H9 (cell line): ENCODE results near the gene TXNDC5. TPM values are rescaled to one million over a fixed set of nuclear protein-coding genes. Genes with fewer than 3 reads are reported as not detected.

ENCODE experiments used
- DNase-seq: peaks from one replicate; pipeline ENCODE4 v3.0.0-alpha.2; 2017
- H2AFZ ChIP-seq: one replicate; pipeline ENCODE4 v1.6.1; 2013; ENCODE audit warnings: mild to moderate bottlenecking, low read length, control low read depth, moderate library complexity
- H2AK5ac ChIP-seq: 2 replicates; pipeline ENCODE4 v1.6.1; 2013; ENCODE audit warnings: low read length, control low read depth, mixed read lengths; ENCODE audit not compliant: insufficient read length
- H2BK120ac ChIP-seq: one replicate; pipeline ENCODE4 v1.6.1; 2013; ENCODE audit warnings: low read depth, mild to moderate bottlenecking, low read length, control low read depth, inconsistent platforms; ENCODE audit not compliant: poor library complexity, severe bottlenecking
- H2BK12ac ChIP-seq: 2 replicates; pipeline ENCODE4 v1.6.1; 2013; ENCODE audit warnings: low read length, control low read depth, mixed read lengths, low read depth; ENCODE audit not compliant: insufficient read length
- H2BK15ac ChIP-seq: 2 replicates; pipeline ENCODE4 v1.6.1; 2013; ENCODE audit warnings: low read depth, low read length, control low read depth
- H2BK20ac ChIP-seq: one replicate; pipeline ENCODE4 v1.6.1; 2013; ENCODE audit warnings: low read depth, mild to moderate bottlenecking, low read length, control low read depth, inconsistent platforms; ENCODE audit not compliant: poor library complexity, severe bottlenecking
- H2BK5ac ChIP-seq: 2 replicates; pipeline ENCODE4 v1.6.1; 2013; ENCODE audit warnings: low read length, control low read depth, mixed read lengths; ENCODE audit not compliant: insufficient read length
- H3K14ac ChIP-seq: 2 replicates; pipeline ENCODE4 v1.6.1; 2013; ENCODE audit warnings: low read length, control low read depth; ENCODE audit not compliant: insufficient read depth
- H3K18ac ChIP-seq: 2 replicates; pipeline ENCODE4 v1.6.1; 2013; ENCODE audit warnings: low read depth, mild to moderate bottlenecking, mixed read lengths, low read length, control low read depth; ENCODE audit not compliant: insufficient read length
- H3K23ac ChIP-seq: 2 replicates; pipeline ENCODE4 v1.6.1; 2013; ENCODE audit warnings: low read length, control low read depth, mixed read lengths, low read depth; ENCODE audit not compliant: insufficient read length
- H3K23me2 ChIP-seq: 2 replicates; pipeline ENCODE4 v1.6.1; 2013; ENCODE audit warnings: low read depth, mild to moderate bottlenecking, mixed read lengths, low read length, control low read depth; ENCODE audit not compliant: insufficient read length, poor library complexity, severe bottlenecking
- H3K27ac ChIP-seq: 2 replicates; pipeline ENCODE4 v1.5.1; 2013; ENCODE audit warnings: low read length, control low read depth, mixed read lengths, low read depth; ENCODE audit not compliant: insufficient read length
- H3K27me3 ChIP-seq: 2 replicates; pipeline ENCODE4 v1.6.1; 2013; ENCODE audit warnings: low read length, control low read depth, inconsistent platforms; ENCODE audit not compliant: insufficient read depth
- H3K4ac ChIP-seq: 2 replicates; pipeline ENCODE4 v1.6.1; 2013; ENCODE audit warnings: low read depth, mild to moderate bottlenecking, control low read depth, inconsistent platforms, low read length, moderate library complexity
- H3K4me1 ChIP-seq: 2 replicates; pipeline ENCODE4 v1.6.1; 2013; ENCODE audit warnings: low read length, control low read depth, inconsistent platforms; ENCODE audit not compliant: insufficient read depth
- H3K4me2 ChIP-seq: 2 replicates; pipeline ENCODE4 v1.6.1; 2013; ENCODE audit warnings: low read length, control low read depth, mixed read lengths; ENCODE audit not compliant: insufficient read length, insufficient read depth
- H3K56ac ChIP-seq: 2 replicates; pipeline ENCODE4 v1.6.1; 2013; ENCODE audit warnings: low read depth, mild to moderate bottlenecking, mixed read lengths, low read length, control low read depth; ENCODE audit not compliant: insufficient read length
- H3K79me1 ChIP-seq: 2 replicates; pipeline ENCODE4 v1.6.1; 2013; ENCODE audit warnings: low read depth, mild to moderate bottlenecking, moderate library complexity, low read length, control low read depth, inconsistent platforms; ENCODE audit not compliant: insufficient read depth, poor library complexity, severe bottlenecking
- H3K79me2 ChIP-seq: 2 replicates; pipeline ENCODE4 v1.6.1; 2013; ENCODE audit warnings: low read length, control low read depth, inconsistent platforms; ENCODE audit not compliant: insufficient read depth
- H3K9ac ChIP-seq: 2 replicates; pipeline ENCODE4 v1.6.1; 2013; ENCODE audit warnings: low read length, control low read depth, mixed read lengths; ENCODE audit not compliant: insufficient read length; ENCODE audit errors: extremely low read depth
- H3K9me3 ChIP-seq: one replicate; pipeline ENCODE4 v1.6.1; 2013; ENCODE audit warnings: low read depth, low read length, inconsistent platforms; ENCODE audit not compliant: control insufficient read depth
- H3T11ph ChIP-seq: one replicate; pipeline ENCODE4 v1.6.1; 2013; ENCODE audit warnings: mild to moderate bottlenecking, low read length, control low read depth, inconsistent platforms
- H4K20me1 ChIP-seq: one replicate; pipeline ENCODE4 v1.6.1; 2013; ENCODE audit not compliant: control insufficient read depth, insufficient read length, insufficient read depth
- H4K5ac ChIP-seq: 2 replicates; pipeline ENCODE4 v1.6.1; 2013; ENCODE audit warnings: low read depth, mild to moderate bottlenecking, mixed read lengths, low read length, control low read depth; ENCODE audit not compliant: insufficient read length
- H4K8ac ChIP-seq: replicated peaks from 2 replicates; pipeline ENCODE4 v1.6.1; 2013; ENCODE audit warnings: low read length, control low read depth, mixed read lengths, low read depth; ENCODE audit not compliant: insufficient read length
- H4K91ac ChIP-seq: 2 replicates; pipeline ENCODE4 v1.6.1; 2013; ENCODE audit warnings: low read depth, mild to moderate bottlenecking, moderate library complexity, mixed read lengths, low read length, control low read depth; ENCODE audit not compliant: insufficient read length
- H3K27ac Mint-ChIP-seq, 3 experiments: 2 replicates in 2 of 3; 3 replicates in 1 of 3; pipeline ENCODE4 v1.8.0; 2020 to 2021; ENCODE audit warnings: mixed read lengths in 3 of 3, mild to moderate bottlenecking in 1 of 3, moderate library complexity in 1 of 3
- H3K27me3 Mint-ChIP-seq: 2 replicates; pipeline ENCODE4 v1.8.0; 2021; ENCODE audit warnings: low read depth, mild to moderate bottlenecking, moderate library complexity, mixed read lengths
- H3K36me3 Mint-ChIP-seq, 3 experiments: 2 replicates in 2 of 3; 3 replicates in 1 of 3; pipeline ENCODE4 v1.8.0; 2020 to 2021; ENCODE audit warnings: low read depth in 3 of 3, mixed read lengths in 3 of 3; ENCODE audit not compliant: insufficient read depth in 1 of 3
- H3K4me1 Mint-ChIP-seq, 2 experiments: 2 replicates each; pipeline ENCODE4 v1.8.0; 2020; ENCODE audit warnings: mixed read lengths in 2 of 2
- H3K4me3 Mint-ChIP-seq, 2 experiments: 2 replicates in 1 of 2; 3 replicates in 1 of 2; pipeline ENCODE4 v1.8.0; 2020 to 2021; ENCODE audit warnings: mild to moderate bottlenecking in 2 of 2, mixed read lengths in 2 of 2, moderate library complexity in 1 of 2
- H3K9me3 Mint-ChIP-seq, 2 experiments: 2 replicates in 1 of 2; 3 replicates in 1 of 2; pipeline ENCODE4 v1.8.0; 2020; ENCODE audit warnings: mild to moderate bottlenecking in 2 of 2, mixed read lengths in 2 of 2, moderate library complexity in 1 of 2
- WGBS: extraction: QIAGEN DNeasy Blood & Tissue Kit; methylation state at CpG from one replicate; pipeline ENCODE4 v1.1.7; 2013; ENCODE audit warnings: missing lambda C conversion rate, low lambda C conversion rate, mixed read lengths; ENCODE audit not compliant: insufficient read length; ENCODE audit errors: extremely low coverage; 5-methylcytosine and 5-hydroxymethylcytosine counted together
- total RNA-seq: library from RNA; stranded (reverse); gene quantifications from 2 replicates; pipeline ENCODE4 v1.2.1, GENCODE V29; 2021
- TF ChIP-seq, protein P1 (sequence below): fragments of 200-600 bp; sonication (generic); conservative IDR thresholded peaks from 3 replicates; pipeline ENCODE4 v1.8.0; 2021; ENCODE audit warnings: antibody characterized with exemption, mild to moderate bottlenecking

Gene TXNDC5
- total RNA-seq, 1 experiment from 2014 or later: 130 TPM

DNA sequence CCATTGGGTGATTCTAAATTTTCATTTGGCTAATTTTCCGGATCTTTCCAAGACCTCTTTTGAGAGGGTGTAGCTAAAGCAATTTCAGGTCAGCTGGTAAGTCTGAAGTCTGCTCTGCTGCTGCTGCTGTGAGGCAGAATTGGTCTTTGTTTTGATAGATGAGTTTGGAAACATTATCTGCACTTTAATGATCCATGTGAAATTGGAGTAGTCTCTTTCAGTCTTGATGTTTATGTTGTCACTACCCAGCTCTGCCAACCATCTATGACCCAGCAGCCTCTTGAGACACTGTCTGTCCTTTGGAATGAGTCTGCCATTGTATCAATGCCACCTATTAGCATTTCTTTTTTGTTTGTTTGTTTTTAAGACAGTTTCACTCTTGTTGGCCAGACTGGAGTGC, 44.1 kb downstream of the TXNDC5 start:
- Histone ChIP-seq H3K4me2 (no peak overlapping the region), H3K27ac (no peak overlapping the region), H3K23me2 (no peaks in the 10 kb centered on the region), H4K91ac (no peak overlapping the region), H2AK5ac (no peak overlapping the region), H3K9ac (no peak overlapping the region), H4K5ac (no peak overlapping the region), H4K20me1 (no peaks in the 10 kb centered on the region), H2BK15ac (no peak overlapping the region), H2BK5ac (no peak overlapping the region), H3T11ph (no peak overlapping the region), H2BK20ac (no peak overlapping the region), H3K14ac (no peak overlapping the region), H3K18ac (no peak overlapping the region), H2BK120ac (no peak overlapping the region), H4K8ac (no peak overlapping the region), H3K79me2 (no peaks in the 10 kb centered on the region), H3K4ac (no peak overlapping the region), H3K9me3 (no peaks in the 10 kb centered on the region), H3K23ac (no peak overlapping the region), H3K56ac (no peak overlapping the region), H2BK12ac (no peak overlapping the region), H2AFZ (no peak overlapping the region), H3K79me1 (no peaks in the 10 kb centered on the region), H3K27me3 (no peaks in the 10 kb centered on the region), H3K4me1 (no peaks in the 10 kb centered on the region)
- no peak for DNase-seq
- Mint-ChIP-seq H3K36me3 (peaks cover 0 to 4% (median 3%) of the 10 kb centered on the region in 3 experiments; a peak in 2 of 7 replicates), H3K4me1 (no peaks in the 10 kb centered on the region), H3K27ac (no peak overlapping the region), H3K9me3 (peaks cover 2 to 3% of the 10 kb centered on the region in 2 experiments; a peak in 2 of 5 replicates), H3K4me3 (no peak overlapping the region), H3K27me3 (no peaks in the 10 kb centered on the region)
- TF ChIP-seq, protein P1, sequence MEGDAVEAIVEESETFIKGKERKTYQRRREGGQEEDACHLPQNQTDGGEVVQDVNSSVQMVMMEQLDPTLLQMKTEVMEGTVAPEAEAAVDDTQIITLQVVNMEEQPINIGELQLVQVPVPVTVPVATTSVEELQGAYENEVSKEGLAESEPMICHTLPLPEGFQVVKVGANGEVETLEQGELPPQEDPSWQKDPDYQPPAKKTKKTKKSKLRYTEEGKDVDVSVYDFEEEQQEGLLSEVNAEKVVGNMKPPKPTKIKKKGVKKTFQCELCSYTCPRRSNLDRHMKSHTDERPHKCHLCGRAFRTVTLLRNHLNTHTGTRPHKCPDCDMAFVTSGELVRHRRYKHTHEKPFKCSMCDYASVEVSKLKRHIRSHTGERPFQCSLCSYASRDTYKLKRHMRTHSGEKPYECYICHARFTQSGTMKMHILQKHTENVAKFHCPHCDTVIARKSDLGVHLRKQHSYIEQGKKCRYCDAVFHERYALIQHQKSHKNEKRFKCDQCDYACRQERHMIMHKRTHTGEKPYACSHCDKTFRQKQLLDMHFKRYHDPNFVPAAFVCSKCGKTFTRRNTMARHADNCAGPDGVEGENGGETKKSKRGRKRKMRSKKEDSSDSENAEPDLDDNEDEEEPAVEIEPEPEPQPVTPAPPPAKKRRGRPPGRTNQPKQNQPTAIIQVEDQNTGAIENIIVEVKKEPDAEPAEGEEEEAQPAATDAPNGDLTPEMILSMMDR: no peak
- WGBS: no CpG with 5 or more reads among the region's 1 CpG
